GM12872 (cell line): ENCODE measurements around the gene TUFT1.

Source experiments
- TF ChIP-seq, protein P1 (sequence below): IDR thresholded peaks from 3 replicates; pipeline ENCODE4 v1.5.1; 2011; ENCODE audit warnings: low read depth, mild to moderate bottlenecking, low read length, moderate library complexity; ENCODE audit not compliant: insufficient read depth

Gene TUFT1

GRCh38 chr1:151499930-151500329 lies 40.2 kb upstream of the TUFT1 start:
- TF ChIP-seq, protein P1, sequence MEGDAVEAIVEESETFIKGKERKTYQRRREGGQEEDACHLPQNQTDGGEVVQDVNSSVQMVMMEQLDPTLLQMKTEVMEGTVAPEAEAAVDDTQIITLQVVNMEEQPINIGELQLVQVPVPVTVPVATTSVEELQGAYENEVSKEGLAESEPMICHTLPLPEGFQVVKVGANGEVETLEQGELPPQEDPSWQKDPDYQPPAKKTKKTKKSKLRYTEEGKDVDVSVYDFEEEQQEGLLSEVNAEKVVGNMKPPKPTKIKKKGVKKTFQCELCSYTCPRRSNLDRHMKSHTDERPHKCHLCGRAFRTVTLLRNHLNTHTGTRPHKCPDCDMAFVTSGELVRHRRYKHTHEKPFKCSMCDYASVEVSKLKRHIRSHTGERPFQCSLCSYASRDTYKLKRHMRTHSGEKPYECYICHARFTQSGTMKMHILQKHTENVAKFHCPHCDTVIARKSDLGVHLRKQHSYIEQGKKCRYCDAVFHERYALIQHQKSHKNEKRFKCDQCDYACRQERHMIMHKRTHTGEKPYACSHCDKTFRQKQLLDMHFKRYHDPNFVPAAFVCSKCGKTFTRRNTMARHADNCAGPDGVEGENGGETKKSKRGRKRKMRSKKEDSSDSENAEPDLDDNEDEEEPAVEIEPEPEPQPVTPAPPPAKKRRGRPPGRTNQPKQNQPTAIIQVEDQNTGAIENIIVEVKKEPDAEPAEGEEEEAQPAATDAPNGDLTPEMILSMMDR = no peak

DNA sequence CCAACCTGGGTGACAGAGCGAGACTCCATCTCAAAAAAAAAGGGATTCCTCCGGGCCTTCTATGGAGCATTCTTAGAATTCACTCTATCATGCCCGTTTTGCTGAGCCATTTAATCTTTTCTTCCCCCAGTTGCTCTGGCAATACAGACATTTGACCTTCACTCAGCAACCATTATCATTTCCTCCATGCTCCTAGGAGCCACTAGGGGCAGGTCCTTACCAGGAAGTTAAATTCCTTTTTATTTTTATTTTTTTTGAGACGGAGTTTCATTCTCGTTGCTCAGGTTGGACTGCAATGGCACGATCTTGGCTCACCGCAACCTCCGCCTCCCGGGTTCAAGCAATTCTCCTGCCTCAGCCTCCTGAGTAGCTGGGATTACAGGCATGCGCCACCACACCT lies 38.6 kb upstream of the TUFT1 start:
- TF ChIP-seq, protein P1 = no peak

GRCh38 chr1:151502035-151502700 lies 37.9 kb upstream of the TUFT1 start:
- TF ChIP-seq, protein P1 = no peak

- TF ChIP-seq, protein P1 = no peak
These were observed 37.0 kb upstream of the TUFT1 start for GRCh38 chr1:151502859-151503780.

GRCh38 chr1:151504252-151504651 lies 35.9 kb upstream of the TUFT1 start:
- TF ChIP-seq, protein P1 = no peak

DNA sequence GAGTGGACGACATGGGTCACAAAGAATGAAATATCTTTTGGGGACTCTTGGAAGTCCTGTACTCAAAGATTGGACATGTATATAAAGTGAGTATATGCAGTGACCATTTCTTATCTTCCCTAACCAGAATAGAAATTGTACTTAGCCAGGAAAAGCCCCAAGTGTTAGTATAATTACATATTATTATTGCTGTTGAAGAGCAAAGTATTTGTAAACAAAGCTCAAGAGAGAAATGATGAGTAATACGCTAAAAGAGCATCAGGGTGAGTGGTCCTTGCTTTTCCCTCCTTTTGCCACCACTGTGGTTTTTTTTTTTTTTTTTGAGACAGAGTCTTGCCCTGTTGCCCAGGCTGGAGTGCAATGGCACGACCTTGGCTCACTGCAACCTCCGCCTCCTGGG lies 35.4 kb upstream of the TUFT1 start:
- TF ChIP-seq, protein P1 = no peak

DNA sequence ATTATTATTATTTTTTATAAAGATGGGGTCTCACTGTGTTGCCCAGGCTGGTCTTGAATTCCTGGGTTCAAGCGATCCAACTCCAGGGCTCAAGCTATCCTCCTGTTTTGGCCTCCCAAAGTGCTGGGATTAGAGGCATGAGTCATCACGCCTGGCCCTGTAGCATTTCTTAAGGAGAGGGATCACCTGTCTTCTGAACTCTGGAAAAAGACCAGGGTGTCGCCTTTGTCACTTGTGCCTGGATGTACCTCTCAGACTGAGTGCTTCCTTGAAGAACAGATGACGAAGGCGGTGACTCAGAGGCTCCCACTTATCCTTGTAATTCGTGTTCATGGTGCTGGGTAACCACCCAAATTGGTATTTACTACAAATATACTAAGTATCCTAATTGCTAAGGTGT lies 31.3 kb upstream of the TUFT1 start:
- TF ChIP-seq, protein P1 = no peak
